CD4-positive, alpha-beta T cell treated with Interleukin-4 for 1 hour (primary cell): Measurements from ENCODE around the gene RMDN2.

Source experiments
- DNase-seq, 2 donors: peaks; one replicate each; pipeline ENCODE4 v3.0.0-alpha.2; 2020 to 2022

RMDN2 gene

GRCh38 chr2:38057651-38058410, 132.7 kb downstream of the RMDN2 start:
- DNase-seq, result no peak

GRCh38 chr2:38060236-38061018, 135.3 kb downstream of the RMDN2 start:
- no peak for DNase-seq

- no peak for DNase-seq
These were observed 139.9 kb downstream of the RMDN2 start for GRCh38 chr2:38064801-38065501.

- no peak for DNase-seq
These were observed 140.5 kb downstream of the RMDN2 start for GRCh38 chr2:38065502-38066135.

- DNase-seq, result no peak
These were observed 141.5 kb downstream of the RMDN2 start for GRCh38 chr2:38066421-38067115.
